ENCODE measurements around the gene UNC5C. TPM values are rescaled to one million over a fixed set of nuclear protein-coding genes. Genes with fewer than 3 reads are reported as not detected.

UNC5C gene
- total RNA-seq, 1 experiment from 2014 or later, result 0.11 TPM

- Histone ChIP-seq H3K27me3 (replicated peaks; ENCODE audit: insufficient read depth, low read depth, low read length, poor library complexity) (no peaks in the 10 kb centered on the region), H3K36me3 (ENCODE audit: insufficient read depth, low read length, poor library complexity, severe bottlenecking) (no peaks in the 10 kb centered on the region), H3K4me1 (ENCODE audit: insufficient read depth, low read length, poor library complexity, severe bottlenecking) (no peaks in the 10 kb centered on the region), H3K4me3 (ENCODE audit: low read depth, low read length, poor library complexity, severe bottlenecking) (no peak overlapping the region), H3K9me3 (ENCODE audit: low read depth, low read length, poor library complexity, severe bottlenecking) (no peaks in the 10 kb centered on the region), H3K27ac (ENCODE audit: low read depth, low read length, poor library complexity, severe bottlenecking) (no peak overlapping the region)
- DNase-seq (ENCODE audit: low spot score), result no peak
- ChIA-PET POLR2A (ENCODE audit: low non-redundant PET) (no interaction called here), CTCF (no interaction called here)
- BruUV-seq (replicated peaks), result no TSS peak
- TF ChIP-seq CTCF (conservative IDR thresholded peaks at IDR 0.05; ENCODE audit: low read depth, low read length), result no peak
- TF ChIP-seq EZH2 (IDR thresholded peaks at IDR 0.05; ENCODE audit: borderline replicate concordance, low read depth, low read length, poor library complexity, severe bottlenecking), result no peak
- intact Hi-C loops (cut with micrococcal nuclease; ENCODE audit: unreplicated experiment), result no loop called here
These were observed 292.5 kb downstream of the UNC5C start for GRCh38 chr4:95256108-95256835.

GRCh38 chr4:95255396-95256107, 293.2 kb downstream of the UNC5C start:
- H3K4me1 ChIP-seq (ENCODE audit: insufficient read depth, low read length, poor library complexity, severe bottlenecking), result no peaks in the 10 kb centered on the region
- no peaks in the 10 kb centered on the region for H3K36me3 ChIP-seq (ENCODE audit: insufficient read depth, low read length, poor library complexity, severe bottlenecking)
- no peak overlapping the region for H3K27ac ChIP-seq (ENCODE audit: low read depth, low read length, poor library complexity, severe bottlenecking)
- intact Hi-C loops (cut with micrococcal nuclease; ENCODE audit: unreplicated experiment), result no loop called here
- H3K4me3 ChIP-seq (ENCODE audit: low read depth, low read length, poor library complexity, severe bottlenecking), result no peak overlapping the region
- ChIA-PET CTCF (no interaction called here), POLR2A (ENCODE audit: low non-redundant PET) (no interaction called here)
- DNase-seq (ENCODE audit: low spot score), result no peak
- no peak for TF ChIP-seq EZH2 (IDR thresholded peaks at IDR 0.05; ENCODE audit: borderline replicate concordance, low read depth, low read length, poor library complexity, severe bottlenecking)
- TF ChIP-seq CTCF (conservative IDR thresholded peaks at IDR 0.05; ENCODE audit: low read depth, low read length), result no peak
- H3K27me3 ChIP-seq (replicated peaks; ENCODE audit: insufficient read depth, low read depth, low read length, poor library complexity), result no peaks in the 10 kb centered on the region
- no TSS peak for BruUV-seq (replicated peaks)
- H3K9me3 ChIP-seq (ENCODE audit: low read depth, low read length, poor library complexity, severe bottlenecking), result no peaks in the 10 kb centered on the region

- H3K4me1 ChIP-seq (ENCODE audit: insufficient read depth, low read length, poor library complexity, severe bottlenecking), result no peaks in the 10 kb centered on the region
- H3K27ac ChIP-seq (ENCODE audit: low read depth, low read length, poor library complexity, severe bottlenecking), result no peak overlapping the region
- no peaks in the 10 kb centered on the region for H3K36me3 ChIP-seq (ENCODE audit: insufficient read depth, low read length, poor library complexity, severe bottlenecking)
- no TSS peak for BruUV-seq (replicated peaks)
- H3K9me3 ChIP-seq (ENCODE audit: low read depth, low read length, poor library complexity, severe bottlenecking), result no peaks in the 10 kb centered on the region
- no peak overlapping the region for H3K4me3 ChIP-seq (ENCODE audit: low read depth, low read length, poor library complexity, severe bottlenecking)
- no peak for TF ChIP-seq CTCF (conservative IDR thresholded peaks at IDR 0.05; ENCODE audit: low read depth, low read length)
- no peak for TF ChIP-seq EZH2 (IDR thresholded peaks at IDR 0.05; ENCODE audit: borderline replicate concordance, low read depth, low read length, poor library complexity, severe bottlenecking)
- ChIA-PET POLR2A (ENCODE audit: low non-redundant PET) (no interaction called here), CTCF (no interaction called here)
- H3K27me3 ChIP-seq (replicated peaks; ENCODE audit: insufficient read depth, low read depth, low read length, poor library complexity), result no peaks in the 10 kb centered on the region
- no peak for DNase-seq (ENCODE audit: low spot score)
- intact Hi-C loops (cut with micrococcal nuclease; ENCODE audit: unreplicated experiment), result no loop called here
These were observed 297.2 kb downstream of the UNC5C start for GRCh38 chr4:95251568-95251967.
